Motor neuron (in vitro differentiated cells): ENCODE results near the gene MYBPC1. TPM values are rescaled to one million over a fixed set of nuclear protein-coding genes. Genes with fewer than 3 reads are reported as not detected.
"Not testable (repeated sequence)": the region's sequence is repeated elsewhere in the genome, so short reads cannot be mapped to it uniquely, and the experiment has no call there.

Source experiments
- ATAC-seq, 8 experiments: fragments of 200-7000 bp; cut with Tn5 transposase; replicated peaks in 6 of 8; 2 replicates each; pipeline ENCODE4 v1.8.0; 2021; ENCODE audit warnings: mild to moderate bottlenecking in 8 of 8, moderate library complexity in 8 of 8
- H3K27ac ChIP-seq, 2 donors: fragments of 250-450 bp; sonication (Bioruptor Pico); 2 replicates each; pipeline ENCODE4 v1.9.0; 2021; ENCODE audit warnings: antibody characterized with exemption in 2 of 2, mild to moderate bottlenecking in 2 of 2, moderate library complexity in 1 of 2
- H3K4me1 ChIP-seq, 2 donors: fragments of 250-450 bp; sonication (Bioruptor Pico); replicated peaks in 1 of 2; 2 replicates each; pipeline ENCODE4 v1.6.1; 2021; ENCODE audit warnings: antibody characterized with exemption in 2 of 2, mild to moderate bottlenecking in 2 of 2, moderate library complexity in 1 of 2
- H3K4me3 ChIP-seq, 5 donors: fragments of 250-450 bp; sonication (Bioruptor Pico); 2 replicates each; pipeline ENCODE4 v1.9.0; 2021; ENCODE audit warnings: antibody characterized with exemption in 5 of 5, mild to moderate bottlenecking in 5 of 5, moderate library complexity in 4 of 5
- WGBS, 10 experiments: fragments of 450-650 bp; shearing (Covaris generic); methylation state at CpG; one replicate each; pipeline ENCODE4 v1.0.0; 2022; 5-methylcytosine and 5-hydroxymethylcytosine counted together
- in situ Hi-C, 9 experiments: fragments of 400-800 bp; cut with MboI; loops; one replicate each; pipeline ENCODE4 v1.15.0; 2021; ENCODE audit warnings: low sequenced_read_pairs in 9 of 9, low pct_unique_long_range_greater_than_20kb in 2 of 9; ENCODE audit not compliant: unreplicated experiment in 9 of 9
- total RNA-seq, 8 experiments: library from RNA; unstranded; fragments of 300-600 nt; gene quantifications; 2 replicates each; pipeline versions ENCODE4 v1.2.3 to v1.2.4, GENCODE V29; 2022

MYBPC1 gene
- total RNA-seq, 8 experiments from 2014 or later = 0.24 to 23.7 (median 2.0) TPM; not detected in 2

DNA sequence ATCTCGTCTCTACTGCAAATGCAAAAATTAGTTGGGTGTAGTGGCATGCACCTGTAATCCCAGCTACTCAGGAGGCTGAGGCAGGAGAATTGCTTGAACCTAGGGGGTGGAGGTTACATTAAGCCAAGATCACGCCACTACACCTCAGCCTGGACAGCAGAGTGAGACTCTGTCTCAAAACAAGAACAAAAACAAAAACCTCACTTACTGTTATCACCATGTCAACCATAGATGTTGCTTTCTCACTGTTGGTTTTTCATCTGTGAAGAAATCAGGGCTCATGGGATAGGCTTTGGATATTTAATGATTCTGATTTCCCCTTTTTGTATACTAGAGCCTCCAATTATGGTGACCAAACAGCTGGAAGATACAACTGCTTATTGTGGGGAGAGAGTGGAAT lies 52.9 kb downstream of the MYBPC1 start:
- Histone ChIP-seq H3K27ac (no peak overlapping the region), H3K4me3 (no peak overlapping the region), H3K4me1 (peaks cover 0 to under 1% of the 10 kb centered on the region in 2 donors)
- WGBS, 10 experiments = 56 to 100% (median 88%) methylated on average over 1 to 2 of the region's 2 CpGs; no CpG with 5 or more reads in 2 of the 10 experiments
- no peak for ATAC-seq
- in situ Hi-C loops = no loop called here

DNA sequence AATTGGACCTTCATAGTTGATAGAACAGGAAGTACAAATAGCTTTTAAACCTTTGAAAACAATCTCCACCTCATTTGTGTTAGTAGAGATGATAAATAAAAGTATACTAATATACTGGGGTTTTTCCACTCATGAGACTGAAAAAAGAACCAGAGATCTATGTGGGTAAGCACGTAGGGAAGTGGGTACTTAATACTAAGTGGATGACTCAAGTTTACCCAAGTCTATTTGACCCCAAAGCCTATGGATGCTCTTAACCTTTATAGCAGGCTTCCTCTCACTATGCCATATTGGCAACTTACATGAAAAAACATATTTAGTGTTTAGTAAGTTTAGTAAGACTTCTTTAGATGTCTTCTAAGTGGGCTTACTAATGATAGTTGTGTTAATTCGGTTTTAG lies 53.4 kb downstream of the MYBPC1 start:
- H3K27ac ChIP-seq = no peak overlapping the region
- no peak for ATAC-seq
- in situ Hi-C loops = no loop called here
- H3K4me3 ChIP-seq = no peak overlapping the region
- peaks cover 0 to 5% of the 10 kb centered on the region in 2 donors for H3K4me1 ChIP-seq
- 20 to 79% (median 66%) methylated on average over 1 to 2 of the region's 2 CpGs for WGBS, 10 experiments

DNA sequence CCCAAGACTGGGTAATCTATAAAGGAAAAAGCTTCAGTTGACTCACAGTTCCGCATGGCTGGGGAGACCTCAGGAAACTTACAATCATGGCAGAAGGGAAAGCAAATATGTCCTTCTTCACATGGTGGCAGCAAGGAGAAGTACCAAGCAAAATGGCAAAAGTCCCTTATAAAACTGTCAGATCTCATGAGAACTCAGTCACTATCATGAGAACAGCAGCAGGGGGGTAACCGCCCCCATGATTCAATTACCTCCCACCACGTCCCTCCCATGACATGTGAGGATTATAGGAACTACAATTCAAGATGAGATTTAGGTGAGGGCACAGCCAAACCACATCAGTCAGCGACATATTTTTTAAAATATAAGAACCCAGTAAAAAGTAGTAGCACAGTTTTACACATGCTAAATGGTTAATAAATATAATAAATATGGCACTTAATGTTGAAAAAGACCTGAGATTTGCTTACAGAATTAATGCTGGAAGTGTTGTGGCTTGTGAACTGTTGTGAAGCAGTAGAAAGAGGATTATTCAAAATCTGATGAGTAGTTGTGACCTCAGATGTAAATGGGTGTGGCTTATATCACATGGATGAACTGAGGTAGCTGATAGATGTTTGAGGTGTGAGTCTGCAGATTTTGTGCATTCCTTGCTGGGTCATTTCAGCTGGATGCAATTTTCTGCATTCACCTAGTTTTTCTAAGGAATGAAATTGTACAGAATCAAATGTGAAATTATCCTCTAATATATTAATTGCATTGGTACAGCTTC lies 55.8 kb downstream of the MYBPC1 start:
- peaks cover 4 to 12% of the 10 kb centered on the region in 2 donors for H3K4me1 ChIP-seq
- WGBS, 10 experiments = 56 to 85% (median 75%) methylated on average over 2 to 4 of the region's 4 CpGs; no CpG with 5 or more reads in 1 of the 10 experiments
- ATAC-seq = peak in 2 of 8 experiments; percentile 54 to 85
- in situ Hi-C loops = no loop called here
- no peak overlapping the region for H3K27ac ChIP-seq
- H3K4me3 ChIP-seq = no peak overlapping the region

DNA sequence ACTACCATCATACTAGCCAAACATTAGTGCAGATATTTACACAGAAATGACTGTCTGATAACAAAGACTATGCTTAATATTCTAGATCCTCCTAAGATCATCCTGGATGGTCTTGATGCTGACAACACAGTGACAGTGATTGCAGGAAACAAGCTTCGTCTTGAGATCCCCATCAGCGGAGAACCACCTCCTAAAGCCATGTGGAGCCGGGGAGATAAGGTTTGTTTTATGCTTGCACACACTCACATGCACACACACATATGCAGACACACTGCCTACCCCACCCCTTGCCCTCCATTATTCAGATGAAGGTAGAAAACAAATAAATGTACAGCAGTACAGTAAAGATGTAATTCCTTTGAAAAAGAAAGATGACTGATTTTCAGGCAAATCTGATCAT lies 58.3 kb downstream of the MYBPC1 start:
- WGBS, 10 experiments = 0 to 83% (median 60%) methylated on average over 1 to 3 of the region's 3 CpGs; no CpG with 5 or more reads in 5 of the 10 experiments
- peak in 3 of 8 experiments; percentile 26 to 61 (median 56) for ATAC-seq
- in situ Hi-C loops = no loop called here
- Histone ChIP-seq H3K27ac (no peak overlapping the region), H3K4me1 (peaks cover 4 to 12% of the 10 kb centered on the region in 2 donors), H3K4me3 (no peak overlapping the region)

DNA sequence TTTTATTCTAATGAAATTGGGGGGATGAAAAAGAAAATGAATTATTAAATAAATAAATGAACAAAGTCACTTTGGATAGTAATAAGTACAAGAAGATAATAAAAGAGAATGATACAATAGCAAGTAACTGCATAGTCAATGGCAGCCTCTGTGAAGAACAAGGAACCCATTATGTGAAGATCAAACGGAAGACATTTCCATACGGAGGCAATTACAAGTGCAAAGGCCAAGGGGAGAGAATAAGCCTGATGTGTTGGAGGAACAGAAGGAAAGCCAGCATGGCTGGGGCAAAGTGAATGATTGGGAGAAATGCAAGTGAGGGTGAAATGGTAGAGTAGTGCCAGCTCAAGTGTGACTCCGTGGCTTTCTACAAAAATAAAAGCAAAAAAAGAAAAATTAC lies 58.7 kb downstream of the MYBPC1 start:
- H3K4me1 ChIP-seq = peaks cover 4 to 12% of the 10 kb centered on the region in 2 donors
- H3K4me3 ChIP-seq = no peak overlapping the region
- peak in 5 of 8 experiments; percentile 32 to 60 (median 53) for ATAC-seq
- 0 to 60% (median 14%) methylated on average over 1 to 3 of the region's 3 CpGs for WGBS, 10 experiments
- in situ Hi-C loops = no loop called here
- no peak overlapping the region for H3K27ac ChIP-seq

DNA sequence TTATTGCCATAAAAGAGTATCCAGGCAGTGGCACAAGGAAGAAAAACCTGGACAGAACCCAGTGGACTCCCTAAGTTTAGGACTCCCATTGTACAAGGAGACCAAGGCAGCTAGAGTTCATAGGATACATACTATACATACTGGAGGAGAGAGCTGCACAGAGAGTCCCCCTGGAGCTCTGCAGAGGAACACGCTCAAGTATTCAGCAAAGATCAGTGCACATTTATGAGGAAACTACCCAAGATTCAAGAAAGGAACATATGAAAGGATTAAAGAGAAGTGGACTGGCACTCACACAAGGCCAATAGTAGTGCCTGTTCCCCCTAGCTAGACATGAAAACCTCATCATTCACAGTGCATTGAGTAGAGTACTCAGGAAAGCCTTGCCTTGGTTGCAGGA lies 59.7 kb downstream of the MYBPC1 start:
- 100% methylated on average over 1 of the region's 1 CpG; no CpG with 5 or more reads in 8 of the 10 experiments for WGBS, 10 experiments
- Histone ChIP-seq H3K4me3 (no peak overlapping the region), H3K27ac (no peak overlapping the region), H3K4me1 (peaks cover 4 to 12% of the 10 kb centered on the region in 2 donors)
- in situ Hi-C loops = no loop called here
- ATAC-seq = no peak

DNA sequence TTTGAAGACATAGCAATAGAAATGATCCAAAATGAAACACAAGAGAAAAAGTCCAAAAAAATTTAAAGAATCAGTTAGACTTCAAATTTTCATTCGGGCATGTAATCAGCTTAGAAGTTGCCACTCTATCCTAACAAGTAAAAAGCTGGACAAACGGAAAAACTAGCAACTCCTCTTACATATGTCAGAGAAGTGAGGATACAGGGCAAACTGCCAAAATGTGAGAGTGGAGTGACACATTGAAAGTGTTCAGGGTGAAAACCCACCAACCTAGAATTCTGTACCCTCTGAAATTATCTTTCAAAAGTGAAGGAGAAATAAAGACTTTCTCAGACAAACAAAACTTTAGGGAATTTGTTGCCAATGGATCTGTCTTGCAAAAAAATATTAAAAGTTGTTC lies 60.6 kb downstream of the MYBPC1 start:
- H3K27ac ChIP-seq = no peak overlapping the region
- in situ Hi-C loops = no loop called here
- 8 to 95% (median 60%) methylated on average over 2 of the region's 2 CpGs; no CpG with 5 or more reads in 2 of the 10 experiments for WGBS, 10 experiments
- H3K4me3 ChIP-seq = no peak overlapping the region
- H3K4me1 ChIP-seq = peaks cover 4 to 12% of the 10 kb centered on the region in 2 donors
- no peak for ATAC-seq

DNA sequence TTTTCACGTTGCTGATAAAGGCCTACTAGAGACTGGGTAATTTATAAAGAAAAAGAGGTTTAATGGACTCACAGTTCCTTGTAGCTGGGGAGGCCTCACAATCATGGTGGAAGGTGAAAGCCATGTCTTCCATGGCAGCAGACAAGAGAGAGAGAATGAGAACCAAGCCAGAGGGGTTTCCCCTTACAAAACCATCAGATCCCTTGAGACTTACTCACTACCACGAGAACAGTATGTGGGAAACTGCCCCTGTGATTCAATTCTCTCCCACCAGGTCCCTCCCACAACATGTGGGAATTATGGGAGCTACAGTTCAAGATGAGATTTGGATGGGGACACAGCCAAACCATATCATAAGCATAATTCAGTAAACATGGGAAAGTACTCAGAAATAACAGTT lies 65.9 kb downstream of the MYBPC1 start:
- ATAC-seq, H3K4me1 ChIP-seq, H3K4me3 ChIP-seq, in situ Hi-C loops, H3K27ac ChIP-seq: not testable (repeated sequence)
- WGBS, 10 experiments = 11 to 100% (median 72%) methylated on average over 1 to 2 of the region's 2 CpGs; no CpG with 5 or more reads in 3 of the 10 experiments

DNA sequence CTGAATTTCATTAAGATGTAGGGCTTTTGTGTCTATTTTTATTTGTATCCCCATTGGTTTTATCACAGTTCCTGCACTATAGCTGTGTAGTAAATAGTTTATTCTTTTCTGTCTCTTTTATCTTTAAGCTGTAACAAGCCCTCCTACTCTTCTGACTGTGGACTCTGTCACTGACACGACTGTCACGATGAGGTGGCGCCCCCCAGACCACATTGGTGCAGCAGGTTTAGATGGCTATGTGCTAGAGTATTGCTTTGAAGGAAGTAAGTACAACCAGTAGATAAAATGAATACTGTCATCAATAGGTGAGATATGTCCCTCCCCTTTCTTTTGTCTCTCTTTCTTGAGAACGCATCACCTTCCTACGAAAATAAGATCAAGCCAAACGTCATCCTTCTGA lies 68.5 kb downstream of the MYBPC1 start:
- Histone ChIP-seq H3K4me1 (peaks cover 0 to 7% of the 10 kb centered on the region in 2 donors), H3K4me3 (no peak overlapping the region), H3K27ac (no peak overlapping the region)
- in situ Hi-C loops = no loop called here
- 53 to 100% (median 80%) methylated on average over 3 to 6 of the region's 6 CpGs; no CpG with 5 or more reads in 1 of the 10 experiments for WGBS, 10 experiments
- ATAC-seq = no peak

DNA sequence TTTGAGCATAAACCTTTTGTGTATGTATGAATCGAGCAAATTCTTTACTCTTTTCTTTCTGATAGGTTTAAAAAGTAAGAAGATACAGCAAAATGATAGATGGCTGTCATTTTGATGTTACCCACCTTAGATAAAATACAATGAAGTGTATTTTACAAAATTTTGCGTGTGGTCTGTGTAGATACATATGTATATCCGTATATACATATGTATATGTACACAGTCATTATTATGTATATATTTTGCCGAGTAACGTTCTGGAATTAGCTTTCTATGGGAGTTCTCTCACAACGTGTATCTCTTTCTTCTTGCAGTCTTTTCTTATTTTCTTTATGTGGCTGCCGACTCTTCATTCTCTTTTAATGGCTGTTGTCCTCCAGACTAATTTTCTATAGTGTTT lies 70.2 kb downstream of the MYBPC1 start:
- in situ Hi-C loops = no loop called here
- H3K27ac ChIP-seq = no peak overlapping the region
- no peak overlapping the region for H3K4me3 ChIP-seq
- WGBS, 10 experiments = 1 to 77% (median 31%) methylated on average over 4 to 7 of the region's 7 CpGs
- ATAC-seq = peak in 3 of 8 experiments; percentile 23 to 74 (median 25)
- H3K4me1 ChIP-seq = peaks cover 0 to 7% of the 10 kb centered on the region in 2 donors

DNA sequence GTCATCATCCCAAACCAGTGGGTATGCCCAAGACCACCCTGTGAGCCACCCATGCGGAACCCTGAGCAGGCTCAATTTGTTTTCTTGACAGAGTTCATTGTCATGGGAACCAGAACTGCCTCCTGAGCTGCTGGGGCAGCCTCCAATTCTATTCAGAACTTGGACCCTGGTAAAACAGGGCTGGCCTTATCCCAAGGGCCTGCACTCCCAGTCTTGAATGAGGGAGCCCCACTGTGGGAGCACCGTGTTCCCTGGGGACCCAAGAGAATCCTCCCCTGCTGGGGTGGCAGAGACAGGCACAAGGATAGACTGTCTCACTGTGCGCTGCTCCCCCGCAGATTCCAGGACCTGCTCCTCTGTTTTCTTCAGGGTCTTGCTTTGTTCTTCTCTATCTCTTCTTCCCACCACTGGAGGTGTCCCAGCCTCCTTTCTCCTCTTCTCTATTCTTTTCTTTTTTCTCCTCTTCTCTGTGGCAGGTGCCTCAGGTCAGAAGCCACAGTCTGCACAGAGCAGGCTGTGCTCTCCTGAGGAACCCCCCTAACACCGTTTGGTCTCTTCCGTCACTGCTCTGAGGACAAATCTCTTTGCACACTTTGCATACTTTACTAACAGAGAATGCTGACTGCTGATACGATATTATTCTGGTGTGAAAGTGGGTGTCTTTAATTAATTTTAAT lies 71.4 kb downstream of the MYBPC1 start:
- Histone ChIP-seq H3K4me1 (peaks cover 0 to 7% of the 10 kb centered on the region in 2 donors), H3K4me3 (no peak overlapping the region), H3K27ac (no peak overlapping the region)
- 7 to 89% (median 73%) methylated on average over 1 to 5 of the region's 7 CpGs; no CpG with 5 or more reads in 3 of the 10 experiments for WGBS, 10 experiments
- in situ Hi-C loops = no loop called here
- ATAC-seq = no peak

DNA sequence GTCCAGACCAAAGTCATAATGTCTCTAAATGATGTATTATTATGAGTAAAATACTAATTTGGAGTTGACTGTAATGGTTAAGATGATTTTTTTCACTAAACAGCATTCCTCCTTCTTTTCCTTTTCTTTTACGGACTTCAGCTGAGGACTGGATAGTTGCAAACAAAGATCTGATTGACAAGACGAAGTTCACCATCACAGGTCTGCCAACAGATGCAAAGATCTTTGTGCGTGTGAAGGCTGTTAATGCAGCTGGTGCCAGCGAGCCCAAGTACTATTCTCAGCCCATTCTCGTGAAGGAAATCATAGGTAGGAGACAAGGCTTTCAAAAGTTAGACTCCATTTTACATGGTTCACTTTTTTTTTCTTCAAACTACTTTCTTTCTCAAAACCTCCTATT lies 72.8 kb downstream of the MYBPC1 start:
- ATAC-seq = no peak
- Histone ChIP-seq H3K4me1 (peaks cover 0 to 7% of the 10 kb centered on the region in 2 donors), H3K27ac (no peak overlapping the region), H3K4me3 (no peak overlapping the region)
- in situ Hi-C loops = no loop called here
- 54 to 100% (median 86%) methylated on average over 2 to 5 of the region's 5 CpGs; no CpG with 5 or more reads in 1 of the 10 experiments for WGBS, 10 experiments

DNA sequence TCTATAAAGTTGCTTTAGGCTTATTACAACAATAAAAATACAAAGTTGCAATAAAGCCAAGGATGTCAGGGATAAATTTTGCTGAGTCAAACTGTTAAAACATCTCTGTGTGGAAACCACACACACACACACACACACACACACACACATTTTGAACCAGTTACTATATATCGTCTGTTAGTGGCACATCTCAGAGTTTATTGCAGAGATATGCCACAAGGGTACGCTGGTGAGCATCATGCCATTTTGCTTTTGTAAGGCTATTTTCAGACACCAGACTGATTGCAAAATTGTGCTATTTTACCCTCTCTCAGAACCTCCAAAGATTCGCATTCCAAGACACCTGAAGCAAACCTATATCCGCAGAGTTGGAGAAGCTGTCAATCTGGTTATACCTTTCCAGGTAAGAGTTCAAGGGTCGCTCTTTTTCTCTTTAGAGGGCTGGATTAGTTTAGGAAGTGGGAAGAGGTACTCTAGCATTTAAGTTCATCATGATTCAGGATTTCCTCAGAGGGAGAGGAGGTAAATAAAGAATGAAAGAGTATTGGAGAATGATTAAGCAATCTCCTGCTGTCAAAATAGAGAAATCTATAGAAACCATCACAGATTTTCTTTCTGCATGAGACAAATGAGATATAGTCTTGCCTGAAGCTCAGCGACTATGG lies 75.4 kb downstream of the MYBPC1 start:
- H3K27ac ChIP-seq = no peak overlapping the region
- WGBS, 10 experiments = 26 to 100% (median 70%) methylated on average over 1 to 6 of the region's 6 CpGs

More for the DNA sequence above, 75.4 kb downstream of the MYBPC1 start:
- ATAC-seq = peak in 3 of 8 experiments; percentile 60 to 77 (median 71)
- Histone ChIP-seq H3K4me3 (no peak overlapping the region), H3K4me1 (peaks cover 0 to 4% of the 10 kb centered on the region in 2 donors)
- in situ Hi-C loops = no loop called here
